Body of pancreas (tissue), 4 donors: Measurements from ENCODE around the gene AP1M2.

Experiments
- POLR2A ChIP-seq, 3 donors: fragments of 450-650 bp; IDR thresholded peaks; one replicate each; pipeline ENCODE4 v1.6.1; 2016; ENCODE audit warnings: antibody characterized with exemption in 3 of 3, mild to moderate bottlenecking in 2 of 3
- TF ChIP-seq, protein P1 (sequence below), 7 experiments: fragments of 450-650 bp in 4 of 7; fragments of 200-600 bp in 3 of 7; sonication (generic) in 3 of 7; IDR thresholded peaks; one replicate each; pipeline ENCODE4 v1.5.1; 2016 to 2019; ENCODE audit warnings: antibody characterized with exemption in 7 of 7

GRCh38 chr19:10624585-10624984 is 37.5 kb upstream of the AP1M2 start:
- no peak for TF ChIP-seq POLR2A (IDR thresholded peaks at IDR 0.05)
- TF ChIP-seq, protein P1, sequence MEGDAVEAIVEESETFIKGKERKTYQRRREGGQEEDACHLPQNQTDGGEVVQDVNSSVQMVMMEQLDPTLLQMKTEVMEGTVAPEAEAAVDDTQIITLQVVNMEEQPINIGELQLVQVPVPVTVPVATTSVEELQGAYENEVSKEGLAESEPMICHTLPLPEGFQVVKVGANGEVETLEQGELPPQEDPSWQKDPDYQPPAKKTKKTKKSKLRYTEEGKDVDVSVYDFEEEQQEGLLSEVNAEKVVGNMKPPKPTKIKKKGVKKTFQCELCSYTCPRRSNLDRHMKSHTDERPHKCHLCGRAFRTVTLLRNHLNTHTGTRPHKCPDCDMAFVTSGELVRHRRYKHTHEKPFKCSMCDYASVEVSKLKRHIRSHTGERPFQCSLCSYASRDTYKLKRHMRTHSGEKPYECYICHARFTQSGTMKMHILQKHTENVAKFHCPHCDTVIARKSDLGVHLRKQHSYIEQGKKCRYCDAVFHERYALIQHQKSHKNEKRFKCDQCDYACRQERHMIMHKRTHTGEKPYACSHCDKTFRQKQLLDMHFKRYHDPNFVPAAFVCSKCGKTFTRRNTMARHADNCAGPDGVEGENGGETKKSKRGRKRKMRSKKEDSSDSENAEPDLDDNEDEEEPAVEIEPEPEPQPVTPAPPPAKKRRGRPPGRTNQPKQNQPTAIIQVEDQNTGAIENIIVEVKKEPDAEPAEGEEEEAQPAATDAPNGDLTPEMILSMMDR (IDR thresholded peaks at IDR 0.05): no peak
